Measurements from ENCODE around the gene PRPF39. TPM values are rescaled to one million over a fixed set of nuclear protein-coding genes. Genes with fewer than 3 reads are reported as not detected.

The PRPF39 gene
- total and polyA plus RNA-seq, 2 of the 13 experiments (the other 11 are each of a cell fraction or from before 2014, with no cell fraction given) = 44.2 to 65.0 TPM

- no peak for TF ChIP-seq BRF2 (CRISPR knock-in tag; IDR thresholded peaks at IDR 0.05)
- TF ChIP-seq ZSCAN12 (CRISPR knock-in tag; IDR thresholded peaks at IDR 0.05) = 0 out of 2 replicates have a peak, but pooled peaks have one; percentile 66
- TF ChIP-seq NR2F6 (IDR thresholded peaks at IDR 0.05) = peak; percentile 64
- peak; percentile 29; the same call in 1 of the 2 replicates for TF ChIP-seq NR2F6 (CRISPR knock-in tag; IDR thresholded peaks at IDR 0.05)
- TF ChIP-seq ARID3A (IDR thresholded peaks at IDR 0.05; ENCODE audit: low read depth, low read length) = peak; percentile 69; the same call in 1 of the 2 replicates
- TF ChIP-seq HHEX (CRISPR knock-in tag; IDR thresholded peaks at IDR 0.05) = no peak
- 0 out of 2 replicates have a peak, but pooled peaks have one; percentile 38 for TF ChIP-seq ZNF546 (CRISPR knock-in tag; conservative IDR thresholded peaks at IDR 0.05)
- no peak for TF ChIP-seq SOX6 (IDR thresholded peaks at IDR 0.05)
- no peak for TF ChIP-seq SOX6 (CRISPR knock-in tag; IDR thresholded peaks at IDR 0.05)
- TF ChIP-seq SIX1 (CRISPR knock-in tag; IDR thresholded peaks at IDR 0.05; ENCODE audit: borderline replicate concordance) = no peak
- peak; percentile 47; the same call in 1 of the 2 replicates for TF ChIP-seq ZNF710 (CRISPR knock-in tag; IDR thresholded peaks at IDR 0.05; ENCODE audit: borderline replicate concordance)
- no peak for TF ChIP-seq KLF12 (CRISPR knock-in tag; IDR thresholded peaks at IDR 0.05; ENCODE audit: borderline replicate concordance)
- peak; percentile 71 for TF ChIP-seq THAP11 (CRISPR knock-in tag; IDR thresholded peaks at IDR 0.05)
- no peak for TF ChIP-seq SP1 (IDR thresholded peaks at IDR 0.05)
- peak; percentile 48; the same call in 1 of the 2 replicates for TF ChIP-seq SP1 (CRISPR knock-in tag; IDR thresholded peaks at IDR 0.05)
- 0 out of 2 replicates have a peak, but pooled peaks have one; percentile 60 for TF ChIP-seq FIP1L1 (IDR thresholded peaks at IDR 0.05; ENCODE audit: borderline replicate concordance, insufficient read depth, low read depth, low read length)
- no peak for TF ChIP-seq HNF4A (CRISPR knock-in tag; IDR thresholded peaks at IDR 0.05)
- no peak for TF ChIP-seq CSRNP2 (CRISPR knock-in tag; conservative IDR thresholded peaks at IDR 0.05; ENCODE audit: low read depth)
- TF ChIP-seq ARID5B (CRISPR knock-in tag; IDR thresholded peaks at IDR 0.05) = peak; percentile 55; the same call in 1 of the 2 replicates
Measured at GRCh38 chr14:45134051-45134958, 50.4 kb downstream of the PRPF39 start, which contains the start of gene FKBP3 (continued).

All from HepG2 (cell line).